SK-N-SH (cell line): ENCODE measurements around the gene FLRT2. TPM values are rescaled to one million over a fixed set of nuclear protein-coding genes. Genes with fewer than 3 reads are reported as not detected.

Experiments
- CTCF ChIA-PET: fragments of 300-600, 350-600 bp; formaldehyde crosslinking; extraction: SDS; loops from one replicate; lab custom pipeline; 2021; lab: Yijun Ruan, JAX
- POLR2A ChIA-PET: fragments of 350-600 bp; sonication (Branson Sonifier 250); formaldehyde crosslinking; extraction: SDS; loops from one replicate; lab custom pipeline; 2020; ENCODE audit warnings: antibody characterized with exemption, inconsistent platforms; lab: Yijun Ruan, JAX
- DNase-seq: peaks from one replicate; pipeline ENCODE4 v3.0.0; 2012
- H2AFZ ChIP-seq: fragments of 200-600 bp; sonication (generic); 2 replicates; pipeline ENCODE4 v1.8.1; 2016; ENCODE audit warnings: antibody characterized with exemption, mild to moderate bottlenecking, low read depth
- H3F3A ChIP-seq: fragments of 200-600 bp; sonication (generic); replicated peaks from 2 replicates; pipeline ENCODE3; 2016; ENCODE audit warnings: antibody characterized with exemption, mild to moderate bottlenecking; ENCODE audit not compliant: insufficient read depth
- H3K27ac ChIP-seq, 2 experiments: fragments of 200-500 bp in 1 of 2; fragments of 200-600 bp in 1 of 2; sonication (Bioruptor generic) in 1 of 2; sonication (generic), shearing (Covaris generic) in 1 of 2; 2 replicates each; pipeline versions ENCODE4 v1.5.1 to v1.6.1; 2014 to 2016; ENCODE audit warnings: low read depth in 2 of 2, inconsistent platforms in 1 of 2, low read length in 1 of 2, mild to moderate bottlenecking in 1 of 2, mixed read lengths in 1 of 2
- H3K27me3 ChIP-seq: fragments of 200-600 bp; sonication (generic), shearing (Covaris generic); 2 replicates; pipeline ENCODE4 v1.6.1; 2016; ENCODE audit warnings: mixed run types; ENCODE audit not compliant: insufficient read depth
- H3K36me3 ChIP-seq, 2 experiments: fragments of 200-500 bp in 1 of 2; fragments of 200-600 bp in 1 of 2; sonication (Bioruptor generic) in 1 of 2; sonication (generic) in 1 of 2; replicated peaks in 1 of 2; 2 replicates each; pipeline versions ENCODE3 to v1.5.1; 2014 to 2016; ENCODE audit warnings: low read length in 1 of 2, mild to moderate bottlenecking in 1 of 2; ENCODE audit not compliant: insufficient read depth in 2 of 2, control insufficient read depth in 1 of 2
- H3K4me1 ChIP-seq, 2 experiments: fragments of 200-500 bp in 1 of 2; fragments of 200-600 bp in 1 of 2; sonication (Bioruptor generic) in 1 of 2; sonication (generic), shearing (Covaris generic) in 1 of 2; 2 replicates each; pipeline versions ENCODE4 v1.5.1 to v1.6.1; 2014 to 2016; ENCODE audit warnings: low read depth in 1 of 2, low read length in 1 of 2, mixed run types in 1 of 2; ENCODE audit not compliant: insufficient read depth in 2 of 2, control insufficient read depth in 1 of 2
- H3K4me2 ChIP-seq: fragments of 200-600 bp; sonication (generic), shearing (Covaris generic); 2 replicates; pipeline ENCODE4 v1.6.1; 2017; ENCODE audit warnings: mixed run types
- H3K4me3 ChIP-seq, 2 experiments: fragments of 200-500 bp in 1 of 2; fragments of 200-600 bp in 1 of 2; sonication (Bioruptor generic) in 1 of 2; sonication (generic), shearing (Covaris generic) in 1 of 2; 2 replicates each; pipeline versions ENCODE4 v1.5.1 to v1.8.1; 2014 to 2016; ENCODE audit warnings: low read depth in 2 of 2, inconsistent platforms in 1 of 2, low read length in 1 of 2, mild to moderate bottlenecking in 1 of 2, mixed read lengths in 1 of 2, moderate library complexity in 1 of 2
- H3K79me2 ChIP-seq: fragments of 200-600 bp; sonication (generic); 2 replicates; pipeline ENCODE4 v1.8.1; 2017; ENCODE audit warnings: mild to moderate bottlenecking; ENCODE audit not compliant: insufficient read depth
- H3K9ac ChIP-seq: fragments of 200-600 bp; sonication (generic); 2 replicates; pipeline ENCODE4 v1.6.1; 2017; ENCODE audit warnings: mixed run types
- H3K9me2 ChIP-seq: fragments of 200-600 bp; sonication (generic); 2 replicates; pipeline ENCODE4 v1.6.1; 2017; ENCODE audit warnings: mixed run types
- H3K9me3 ChIP-seq: fragments of 200-600 bp; sonication (generic); 2 replicates; pipeline ENCODE4 v1.6.1; 2017; ENCODE audit warnings: mixed run types, mild to moderate bottlenecking, moderate library complexity
- H4K20me1 ChIP-seq: fragments of 200-600 bp; sonication (generic); 2 replicates; pipeline ENCODE4 v1.6.1; 2017; ENCODE audit warnings: mild to moderate bottlenecking, mixed run types; ENCODE audit not compliant: insufficient read depth
- ELF1 ChIP-seq: IDR thresholded peaks from 2 replicates; pipeline ENCODE4 v1.4.0; 2012
- EZH2phosphoT487 ChIP-seq: fragments of 200-600 bp; sonication (generic); IDR thresholded peaks from 2 replicates; pipeline ENCODE4 v1.6.1; 2017; ENCODE audit warnings: low read depth, mixed run types, mild to moderate bottlenecking, antibody characterized with exemption, moderate library complexity, borderline replicate concordance
- FOXJ3 ChIP-seq: sonication (generic); formaldehyde crosslinking; IDR thresholded peaks from 2 replicates; pipeline ENCODE4 v1.5.1; 2020; ENCODE audit warnings: mild to moderate bottlenecking, missing genetic modification reagents
- GATA2 ChIP-seq: sonication (generic); formaldehyde crosslinking; IDR thresholded peaks from 2 replicates; pipeline ENCODE4 v1.5.0; 2020; ENCODE audit warnings: mild to moderate bottlenecking, missing genetic modification reagents
- IRF3 ChIP-seq: fragments of 150-350 bp; IDR thresholded peaks from 2 replicates; pipeline ENCODE4 v1.6.1; 2016; ENCODE audit warnings: mild to moderate bottlenecking, low read depth, low read length
- JUND ChIP-seq: IDR thresholded peaks from 2 replicates; pipeline ENCODE4 v1.4.0; 2012
- MEF2A ChIP-seq: IDR thresholded peaks from 2 replicates; pipeline ENCODE4 v1.4.0; 2012; ENCODE audit warnings: low read depth, borderline replicate concordance
- PBX3 ChIP-seq: IDR thresholded peaks from 2 replicates; pipeline ENCODE4; 2012
- RAD21 ChIP-seq: IDR thresholded peaks from 2 replicates; pipeline ENCODE4 v1.6.1; 2012; ENCODE audit warnings: mild to moderate bottlenecking, low read length
- RCOR1 ChIP-seq: fragments of 150-350 bp; IDR thresholded peaks from 2 replicates; pipeline ENCODE4 v1.6.1; 2017; ENCODE audit warnings: antibody characterized with exemption, low read length
- SMC3 ChIP-seq: IDR thresholded peaks from 2 replicates; pipeline ENCODE4 v1.6.1; 2012; ENCODE audit warnings: low read depth, low read length, improper control_type of control experiment
- TCF12 ChIP-seq: IDR thresholded peaks from 2 replicates; pipeline ENCODE4 v1.4.0; 2012
- TEAD4 ChIP-seq: IDR thresholded peaks from 2 replicates; pipeline ENCODE4 v1.4.0; 2012; ENCODE audit warnings: mild to moderate bottlenecking, borderline replicate concordance; ENCODE audit not compliant: insufficient read depth
- WGBS: methylation state at CpG from one replicate; pipeline ENCODE4 v1.1.6; 2017; ENCODE audit warnings: low lambda C conversion rate; 5-methylcytosine and 5-hydroxymethylcytosine counted together
- polyA plus RNA-seq, 3 experiments: library from polyadenylated mRNA; depleted of rRNA; stranded (reverse); fragments of >200 nt; gene quantifications; 2 replicates each; pipeline ENCODE4 v1.2.3, GENCODE V29; 2012
- TF ChIP-seq, protein P1 (sequence below): fragments of 150-350 bp; IDR thresholded peaks from 2 replicates; pipeline ENCODE4 v1.6.1; 2017; ENCODE audit warnings: antibody characterized with exemption, low read length, low read depth, borderline replicate concordance
- TF ChIP-seq, protein P2 (sequence below): IDR thresholded peaks from 2 replicates; pipeline ENCODE4 v1.4.0; 2012; ENCODE audit warnings: low read depth, borderline replicate concordance

FLRT2 gene
- polyA plus RNA-seq, 1 of the 3 experiments (the other 2 are of a cell fraction) = 10.8 TPM

GRCh38 chr14:85539510-85539909 is 9.6 kb downstream of the FLRT2 start:
- peaks cover 27% of the 10 kb centered on the region for H4K20me1 ChIP-seq
- H3K9ac ChIP-seq = no peak overlapping the region
- no peaks in the 10 kb centered on the region for H3K27me3 ChIP-seq
- H3K79me2 ChIP-seq = peaks cover 100% of the 10 kb centered on the region
- no peak overlapping the region for H3K4me3 ChIP-seq
- no peaks in the 10 kb centered on the region for H3K9me3 ChIP-seq
- peaks cover 0 to 10% of the 10 kb centered on the region in 2 experiments for H3K36me3 ChIP-seq
- H3K9me2 ChIP-seq = no peaks in the 10 kb centered on the region
- TF ChIP-seq RAD21 (no peak), TEAD4 (no peak)
- TF ChIP-seq, all 33 proteins: peak for 0
- no peak overlapping the region for H3K27ac ChIP-seq
- ChIA-PET POLR2A (no interaction called here), CTCF (no interaction called here)
- H2AFZ ChIP-seq = no peak overlapping the region
- H3F3A ChIP-seq = peaks cover 23% of the 10 kb centered on the region
- WGBS = 91% methylated on average over 2 of the region's 2 CpGs
- H3K4me2 ChIP-seq = no peak overlapping the region
- peaks cover 0 to 20% of the 10 kb centered on the region in 2 experiments; a peak in 2 of 4 replicates for H3K4me1 ChIP-seq
- no peak for DNase-seq

GRCh38 chr14:85542623-85543022 is 12.7 kb downstream of the FLRT2 start:
- 32% methylated on average over 5 of the region's 5 CpGs for WGBS
- no peaks in the 10 kb centered on the region for H3K9me3 ChIP-seq
- TF ChIP-seq RCOR1 = no peak
- no peak for TF ChIP-seq TEAD4
- no peak for TF ChIP-seq FOXJ3 (CRISPR knock-in tag)
- TF ChIP-seq, protein P1, sequence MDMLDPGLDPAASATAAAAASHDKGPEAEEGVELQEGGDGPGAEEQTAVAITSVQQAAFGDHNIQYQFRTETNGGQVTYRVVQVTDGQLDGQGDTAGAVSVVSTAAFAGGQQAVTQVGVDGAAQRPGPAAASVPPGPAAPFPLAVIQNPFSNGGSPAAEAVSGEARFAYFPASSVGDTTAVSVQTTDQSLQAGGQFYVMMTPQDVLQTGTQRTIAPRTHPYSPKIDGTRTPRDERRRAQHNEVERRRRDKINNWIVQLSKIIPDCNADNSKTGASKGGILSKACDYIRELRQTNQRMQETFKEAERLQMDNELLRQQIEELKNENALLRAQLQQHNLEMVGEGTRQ = no peak
- TF ChIP-seq IRF3 = no peak
- no peak for TF ChIP-seq JUND
- no peak for TF ChIP-seq MEF2A
- TF ChIP-seq, protein P2, sequence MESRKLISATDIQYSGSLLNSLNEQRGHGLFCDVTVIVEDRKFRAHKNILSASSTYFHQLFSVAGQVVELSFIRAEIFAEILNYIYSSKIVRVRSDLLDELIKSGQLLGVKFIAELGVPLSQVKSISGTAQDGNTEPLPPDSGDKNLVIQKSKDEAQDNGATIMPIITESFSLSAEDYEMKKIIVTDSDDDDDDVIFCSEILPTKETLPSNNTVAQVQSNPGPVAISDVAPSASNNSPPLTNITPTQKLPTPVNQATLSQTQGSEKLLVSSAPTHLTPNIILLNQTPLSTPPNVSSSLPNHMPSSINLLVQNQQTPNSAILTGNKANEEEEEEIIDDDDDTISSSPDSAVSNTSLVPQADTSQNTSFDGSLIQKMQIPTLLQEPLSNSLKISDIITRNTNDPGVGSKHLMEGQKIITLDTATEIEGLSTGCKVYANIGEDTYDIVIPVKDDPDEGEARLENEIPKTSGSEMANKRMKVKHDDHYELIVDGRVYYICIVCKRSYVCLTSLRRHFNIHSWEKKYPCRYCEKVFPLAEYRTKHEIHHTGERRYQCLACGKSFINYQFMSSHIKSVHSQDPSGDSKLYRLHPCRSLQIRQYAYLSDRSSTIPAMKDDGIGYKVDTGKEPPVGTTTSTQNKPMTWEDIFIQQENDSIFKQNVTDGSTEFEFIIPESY = no peak
- TF ChIP-seq EZH2phosphoT487 = no peak
- TF ChIP-seq ELF1 = no peak
- TF ChIP-seq TCF12 = no peak
- no peak for TF ChIP-seq GATA2 (CRISPR knock-in tag)
- TF ChIP-seq PBX3 = no peak
- no peak for TF ChIP-seq SMC3
- no peak for TF ChIP-seq RAD21
- H3K27me3 ChIP-seq = no peaks in the 10 kb centered on the region
- H3K9ac ChIP-seq = no peak overlapping the region
- no peak overlapping the region for H2AFZ ChIP-seq
- H3K4me2 ChIP-seq = no peak overlapping the region
- no peak overlapping the region for H3K27ac ChIP-seq
- peaks cover 2 to 13% of the 10 kb centered on the region in 2 experiments for H3K36me3 ChIP-seq
- H3F3A ChIP-seq = peaks cover 8% of the 10 kb centered on the region
- ChIA-PET CTCF (no interaction called here), POLR2A (no interaction called here)
- H4K20me1 ChIP-seq = peaks cover 3% of the 10 kb centered on the region
- DNase-seq = no peak
- H3K4me3 ChIP-seq = no peak overlapping the region
- no peaks in the 10 kb centered on the region for H3K9me2 ChIP-seq
- peaks cover 100% of the 10 kb centered on the region for H3K79me2 ChIP-seq
- H3K4me1 ChIP-seq = peaks cover 0 to 10% of the 10 kb centered on the region in 2 experiments; a peak in 1 of 4 replicates
